NCI-H1092 (cell line): ENCODE measurements around the gene TUBB6.
A peak's percentile ranks its signal among the peaks of the same experiment; 100 is the strongest.

ENCODE experiments used
- DNase-seq: peaks from one replicate; lab custom pipeline; 2025; lab: John Stamatoyannopoulos, UW

The TUBB6 gene

GRCh38 chr18:12307701-12308385 is at the start of gene TUBB6:
TUBB6 (plus strand) TSS chr18:12308241; CDS start chr18:12308293, 52 bp downstream.
- no peak for DNase-seq

DNA sequence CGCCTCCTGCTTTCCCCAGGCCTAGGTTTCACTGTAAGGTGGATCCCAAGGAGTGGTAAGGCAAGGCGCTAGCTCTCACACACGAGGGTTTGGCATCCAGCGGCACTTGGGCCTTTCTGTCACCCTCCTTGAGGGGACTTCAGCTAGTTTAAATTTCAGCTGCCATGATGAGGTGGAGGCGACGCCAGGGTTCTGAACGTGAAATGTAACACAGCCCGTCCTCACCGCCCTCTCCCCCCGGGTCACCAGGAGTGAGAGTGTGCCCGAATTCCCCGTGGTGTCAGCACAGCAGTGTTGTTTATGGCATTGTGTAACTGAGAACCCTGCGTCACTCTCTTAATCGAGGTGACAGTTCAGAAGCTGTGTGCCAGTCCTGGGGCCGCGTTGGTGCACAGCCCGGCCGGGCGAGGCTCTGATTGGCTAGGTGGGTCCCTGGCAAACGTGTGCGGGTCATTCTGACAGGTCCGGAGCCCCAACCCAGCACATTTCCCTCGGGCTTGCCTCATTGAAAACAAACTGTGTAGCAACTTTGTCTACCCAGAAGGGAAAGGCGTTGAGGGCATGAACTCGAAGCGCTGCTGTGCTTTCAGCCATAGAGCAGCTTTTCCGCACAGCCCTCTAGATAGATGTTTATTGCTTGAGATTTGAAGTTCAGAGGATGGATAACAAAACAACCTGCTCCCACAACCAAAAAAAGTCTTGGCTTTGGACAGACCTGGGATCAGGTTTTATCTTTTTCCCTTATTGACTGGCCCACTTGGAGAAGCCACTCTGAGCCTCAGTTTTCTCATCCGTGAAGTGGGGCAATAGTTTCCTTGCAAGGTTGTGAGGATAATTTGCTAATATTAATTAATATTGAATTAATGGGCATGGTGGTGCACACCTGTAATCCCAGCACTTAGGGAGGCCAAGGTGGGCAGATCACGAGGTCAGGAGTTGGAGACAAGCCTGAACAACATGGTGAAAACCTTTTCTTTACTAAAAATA is 49.0 kb upstream of the TUBB6 start:
- DNase-seq = no peak

DNA sequence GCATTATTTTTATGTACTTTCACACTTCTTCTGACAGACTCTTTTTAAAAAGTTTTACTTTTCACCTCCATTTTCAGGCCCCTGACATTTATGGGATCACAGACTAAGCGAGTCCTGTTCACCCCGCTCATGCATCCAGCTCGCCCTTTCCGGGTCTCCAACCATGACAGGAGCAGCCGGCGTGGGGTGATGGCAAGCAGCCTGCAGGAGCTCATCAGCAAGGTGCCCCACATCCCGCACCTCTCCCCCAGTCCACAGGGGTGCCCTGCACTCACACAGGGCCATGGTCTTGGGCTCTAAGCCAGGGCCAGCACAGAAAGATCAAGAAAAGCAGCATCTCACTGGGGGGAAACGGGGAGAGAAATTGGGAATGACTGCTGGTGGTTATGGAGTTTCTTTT is 45.3 kb upstream of the TUBB6 start:
- no peak for DNase-seq

DNA sequence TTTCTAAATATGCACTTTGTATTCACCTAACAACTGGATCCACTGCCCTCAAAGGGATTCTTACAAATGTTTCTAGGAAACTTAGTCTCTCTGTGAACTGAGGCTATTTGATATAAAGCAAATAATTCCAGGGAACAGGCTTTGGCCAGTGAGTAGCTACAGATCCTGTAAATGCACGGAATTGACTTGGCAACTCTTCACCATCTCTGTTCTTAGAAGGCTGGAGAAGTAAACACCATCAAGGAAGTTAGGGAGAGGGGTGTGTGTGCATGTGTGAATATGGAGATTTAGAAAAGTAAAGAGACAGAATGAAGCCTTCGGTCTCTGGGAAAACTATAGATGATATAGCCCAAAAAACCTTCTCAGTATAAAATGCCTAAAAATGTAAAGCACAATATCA is 43.2 kb upstream of the TUBB6 start:
- DNase-seq = no peak

GRCh38 chr18:12271376-12272235 is 36.4 kb upstream of the TUBB6 start:
- DNase-seq = peak; percentile 33

DNA sequence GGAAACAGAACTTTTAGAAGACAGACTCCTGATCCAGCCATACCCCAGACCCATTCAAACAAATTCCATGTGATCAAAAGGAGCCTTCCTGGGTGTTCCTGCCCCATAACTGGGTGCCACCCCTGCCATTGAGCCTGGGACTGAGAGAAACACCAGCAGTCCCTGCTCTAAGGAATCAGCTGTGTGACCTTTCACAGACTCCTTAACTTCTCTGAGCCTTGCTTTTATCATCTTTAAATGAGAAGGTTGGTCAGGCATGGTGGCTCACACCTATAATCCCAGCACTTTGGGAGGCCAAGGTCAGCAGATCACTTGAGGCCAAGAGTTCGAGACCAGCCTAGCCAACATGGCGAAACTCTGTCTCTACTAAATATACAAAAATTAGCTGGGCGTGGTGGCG is 33.2 kb upstream of the TUBB6 start:
- no peak for DNase-seq

DNA sequence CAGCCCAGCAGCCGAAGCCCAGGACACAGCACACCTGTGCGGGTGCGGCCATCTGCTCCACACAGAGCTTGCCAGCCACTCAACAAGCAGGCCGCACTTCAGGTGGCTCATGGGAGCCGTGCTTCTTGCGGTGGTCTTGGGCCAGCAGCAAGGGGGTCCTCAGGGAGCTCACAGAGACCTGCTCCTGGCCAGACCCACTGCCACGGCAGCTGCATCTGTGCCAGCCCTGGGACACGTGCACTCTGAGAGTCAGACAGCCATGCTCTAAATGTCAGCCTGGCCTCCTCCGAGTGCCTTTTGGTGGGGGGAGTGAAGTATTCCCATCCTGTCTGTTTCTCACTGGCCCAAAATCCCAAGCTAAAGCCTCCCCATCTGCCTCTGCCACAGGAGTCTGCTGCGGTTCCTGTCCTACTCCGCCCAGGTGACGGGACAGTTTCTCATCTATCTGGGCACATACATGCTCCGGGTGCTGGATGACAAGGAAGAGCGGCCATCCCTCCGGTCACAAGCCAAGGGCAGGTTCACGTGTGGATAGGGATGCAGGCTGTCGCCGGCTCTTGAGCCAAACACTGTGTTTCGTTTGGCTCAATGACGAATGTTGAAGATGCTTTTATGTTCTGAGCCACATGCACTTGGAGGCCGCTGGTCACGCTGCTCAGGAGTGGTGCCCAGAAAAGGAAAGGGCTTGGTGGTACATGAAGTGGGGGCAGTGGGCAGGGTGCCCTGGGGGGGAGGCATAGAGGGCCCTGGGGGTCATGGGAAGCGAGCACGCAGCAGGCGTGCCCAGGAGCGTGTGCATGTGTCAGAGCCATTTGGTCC is 31.1 kb upstream of the TUBB6 start:
- no peak for DNase-seq

DNA sequence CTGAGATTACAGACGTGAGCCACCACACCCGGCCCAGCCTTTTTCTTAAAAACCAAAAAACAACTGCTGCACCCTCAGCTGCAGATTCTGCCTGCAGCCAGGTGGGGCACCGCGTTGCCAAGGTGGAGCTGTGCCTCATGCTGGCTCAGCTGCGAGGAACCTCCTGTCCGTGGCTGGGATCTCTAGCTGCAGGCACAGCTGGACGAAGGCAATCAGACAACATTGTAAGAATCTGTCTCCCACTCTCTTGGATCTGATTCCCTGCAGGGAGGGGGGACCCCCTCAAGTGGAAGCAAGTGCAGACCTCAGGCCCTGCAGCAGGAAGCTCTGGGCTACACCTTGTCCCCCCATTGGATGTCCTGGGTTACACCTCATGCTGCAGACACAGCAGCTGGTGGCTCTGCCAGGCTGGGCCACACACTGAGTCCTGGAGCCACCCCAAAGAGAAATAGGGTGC is 29.8 kb upstream of the TUBB6 start:
- DNase-seq = no peak

- no peak for DNase-seq
Measured at GRCh38 chr18:12278741-12279682, 29.0 kb upstream of the TUBB6 start.

DNA sequence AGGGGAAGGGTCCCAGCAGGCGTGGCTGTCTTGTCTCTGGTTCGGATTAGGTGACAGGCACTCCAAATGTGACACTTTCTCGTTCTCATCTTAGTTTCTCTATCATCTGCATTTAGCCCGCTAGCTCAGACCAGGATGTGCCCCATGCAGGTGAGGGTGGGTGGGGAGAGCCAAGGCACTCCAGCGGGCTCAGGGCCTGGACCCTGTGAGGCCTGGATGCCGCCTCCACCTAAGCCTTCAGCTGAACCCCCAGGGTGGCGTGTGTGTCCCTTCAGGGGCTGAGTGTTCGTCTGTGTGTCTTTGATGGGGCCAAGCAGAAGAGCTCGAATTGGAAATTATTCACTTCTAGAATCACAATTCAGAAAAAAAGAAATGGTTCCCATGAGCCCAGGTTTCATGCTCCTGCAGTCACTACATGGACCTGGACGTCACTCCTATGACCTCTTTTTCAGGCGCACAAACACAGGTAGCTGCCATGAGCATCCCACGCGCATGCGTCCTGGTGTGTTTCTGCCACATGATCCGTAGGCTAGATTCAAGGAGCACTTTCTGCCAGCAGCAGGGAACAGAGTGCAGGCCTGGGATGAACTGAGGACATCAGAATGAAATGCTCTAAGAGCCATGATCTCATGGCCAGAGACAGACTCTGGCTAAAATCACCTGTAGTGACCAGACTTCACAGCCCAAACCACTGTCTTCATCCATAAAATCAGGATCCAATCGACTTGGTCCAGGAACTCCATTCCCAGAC is 28.1 kb upstream of the TUBB6 start:
- DNase-seq = no peak

DNA sequence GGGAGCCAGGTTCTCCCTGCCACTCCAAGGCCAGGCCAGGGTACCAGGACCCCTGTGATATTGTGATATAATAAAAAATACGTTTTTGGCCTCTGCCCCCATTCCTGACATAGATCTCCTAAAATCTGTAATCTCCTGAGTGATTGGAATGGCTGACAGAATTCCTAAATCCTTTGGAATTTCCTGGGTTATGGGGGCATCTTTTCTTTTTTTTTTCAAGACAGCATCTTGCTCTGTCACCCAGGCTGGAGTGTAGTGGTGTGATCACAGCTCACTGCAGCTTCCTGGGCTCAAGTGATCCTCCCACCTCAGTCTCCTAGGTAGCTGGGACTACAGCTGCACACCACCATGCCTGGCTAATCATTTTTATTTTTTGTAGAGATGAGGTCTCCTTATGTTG is 26.2 kb upstream of the TUBB6 start:
- no peak for DNase-seq

DNA sequence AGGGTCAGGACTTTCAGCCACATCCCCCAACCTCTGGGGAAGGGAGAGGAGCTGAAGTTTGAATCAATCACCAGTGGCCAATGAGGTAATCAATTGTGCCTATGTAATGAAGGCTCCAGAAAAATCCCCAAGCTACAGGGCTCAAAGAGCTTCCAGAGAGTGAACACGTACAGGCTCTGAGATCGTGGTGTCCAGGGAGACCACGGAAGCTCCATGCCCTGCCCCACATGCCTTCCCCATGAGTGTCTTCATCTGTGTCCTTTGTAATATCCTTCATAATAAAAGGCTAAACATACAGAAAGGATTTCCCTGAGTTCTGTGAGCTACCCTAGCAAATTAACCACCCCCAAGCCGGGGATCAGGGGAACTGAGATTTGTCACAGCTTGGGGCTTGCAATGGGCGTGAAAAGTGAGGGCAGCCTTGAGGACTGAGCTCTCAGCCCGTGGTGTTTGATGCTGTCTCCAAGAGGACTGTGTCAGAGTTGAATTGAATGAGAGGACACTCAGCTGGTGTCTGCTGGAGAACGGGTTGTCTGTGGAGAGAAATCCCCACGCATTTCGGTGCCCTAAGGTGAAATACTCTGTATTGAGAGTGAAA is 25.5 kb upstream of the TUBB6 start:
- no peak for DNase-seq

GRCh38 chr18:12283256-12283655 is 24.8 kb upstream of the TUBB6 start:
- DNase-seq = no peak

DNA sequence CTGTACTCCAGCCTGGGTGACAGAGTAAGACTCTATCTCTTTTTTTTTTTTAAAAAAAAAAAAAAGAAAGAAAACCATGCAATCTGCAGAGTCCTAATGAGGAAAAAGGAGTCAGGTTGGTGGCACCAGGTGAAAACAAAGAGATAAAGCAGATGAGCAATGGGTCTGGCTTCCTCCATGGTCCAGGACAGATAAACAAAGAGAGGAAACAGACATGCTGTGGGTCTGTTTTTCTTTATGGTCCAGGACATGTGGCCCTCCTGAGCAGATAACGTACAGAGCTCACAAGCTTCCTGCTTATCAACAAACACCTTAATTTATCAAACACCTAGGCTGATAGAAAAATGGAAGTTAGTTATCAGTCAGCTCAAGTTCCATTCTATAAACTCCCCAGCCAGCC is 24.4 kb upstream of the TUBB6 start:
- no peak for DNase-seq

DNA sequence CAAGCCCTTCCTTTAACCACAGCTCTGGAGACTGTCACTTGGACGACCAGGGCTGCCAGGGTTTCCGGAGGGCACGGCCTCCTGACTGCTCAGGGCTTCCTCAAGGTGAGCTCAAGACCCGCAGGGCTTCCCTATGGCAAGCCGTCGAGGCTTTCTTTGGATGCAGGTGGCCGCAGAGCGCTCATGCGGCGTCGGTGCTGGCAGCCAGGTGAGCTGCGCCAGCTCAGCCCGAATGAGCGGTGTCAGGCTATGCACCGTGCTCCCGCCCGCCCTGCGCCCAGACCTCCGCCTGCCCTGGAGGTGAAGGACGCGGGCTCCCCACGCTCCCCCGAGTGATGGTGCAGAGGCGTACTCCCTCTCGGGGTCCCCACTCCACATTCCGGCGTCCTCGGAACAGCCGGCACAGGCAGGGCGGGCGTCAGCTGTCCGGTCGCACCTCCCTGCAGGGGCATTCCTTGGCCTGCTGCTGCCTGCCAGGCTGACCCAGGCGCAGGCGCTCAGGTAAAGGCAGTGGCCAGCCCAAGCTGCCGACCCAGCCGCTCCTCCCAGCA is 20.8 kb upstream of the TUBB6 start:
- no peak for DNase-seq

GRCh38 chr18:12287684-12288402 is 20.2 kb upstream of the TUBB6 start:
- DNase-seq = no peak

GRCh38 chr18:12288403-12288755 is 19.7 kb upstream of the TUBB6 start:
- DNase-seq = no peak

- DNase-seq = no peak
Measured at GRCh38 chr18:12290086-12290485, 18.0 kb upstream of the TUBB6 start.
